Esophagus muscularis mucosa (tissue), 4 donors: ENCODE measurements around the gene SUPT4H1. TPM values are rescaled to one million over a fixed set of nuclear protein-coding genes. Genes with fewer than 3 reads are reported as not detected.

Experiments used
- DNase-seq: peaks from one replicate; pipeline ENCODE4 v3.0.0-alpha.2; 2017; ENCODE audit errors: extremely low spot score
- H3K27ac ChIP-seq, 4 donors: fragments of 200-600 bp; sonication (generic); replicated peaks in 1 of 4; 1 replicate in 3 of 4; 2 replicates in 1 of 4; pipeline ENCODE4 v1.5.1; 2016 to 2019; ENCODE audit warnings: mild to moderate bottlenecking in 1 of 4
- H3K27me3 ChIP-seq, 4 donors: fragments of 200-600 bp; sonication (generic); one replicate each; pipeline versions ENCODE4 v1.5.1 to v1.6.0; 2016 to 2019
- H3K36me3 ChIP-seq, 4 donors: fragments of 200-600 bp; sonication (generic); one replicate each; pipeline ENCODE4 v1.5.1; 2016 to 2019
- H3K4me1 ChIP-seq, 4 donors: fragments of 200-600 bp; sonication (generic); one replicate each; pipeline ENCODE4 v1.5.1; 2016 to 2019
- H3K4me3 ChIP-seq, 4 donors: fragments of 200-600 bp; sonication (generic); 1 replicate in 2 of 4; 2 replicates in 2 of 4; pipeline ENCODE4 v1.5.1; 2016 to 2019; ENCODE audit warnings: mild to moderate bottlenecking in 4 of 4, moderate library complexity in 1 of 4
- H3K9me3 ChIP-seq, 4 donors: fragments of 200-600 bp; sonication (generic); 1 replicate in 3 of 4; 2 replicates in 1 of 4; pipeline ENCODE4 v1.5.1; 2016 to 2019
- CTCF ChIP-seq, 3 experiments: fragments of 200-600 bp in 2 of 3; fragments of 450-650 bp in 1 of 3; sonication (generic) in 2 of 3; IDR thresholded peaks; one replicate each; pipeline ENCODE4 v1.5.1; 2017 to 2019; ENCODE audit warnings: antibody characterized with exemption in 3 of 3, mild to moderate bottlenecking in 2 of 3, moderate library complexity in 1 of 3
- EP300 ChIP-seq: sonication (generic); formaldehyde crosslinking; IDR thresholded peaks from one replicate; pipeline ENCODE4 v1.6.1; 2017; ENCODE audit warnings: antibody characterized with exemption
- POLR2A ChIP-seq: fragments of 450-650 bp; IDR thresholded peaks from one replicate; pipeline ENCODE4 v1.6.1; 2017; ENCODE audit warnings: antibody characterized with exemption, moderate library complexity, mild to moderate bottlenecking, low read depth
- POLR2AphosphoS5 ChIP-seq, 2 donors: sonication (generic); formaldehyde crosslinking; IDR thresholded peaks; one replicate each; pipeline ENCODE4 v1.6.1; 2017; ENCODE audit warnings: antibody characterized with exemption in 2 of 2
- WGBS: methylation state at CpG from one replicate; pipeline ENCODE4 v1.1.5; 2018; 5-methylcytosine and 5-hydroxymethylcytosine counted together
- intact Hi-C: fragments of 100-400 bp; cut with DNase I; formaldehyde crosslinking; loops from one replicate; pipeline ENCODE4 v1.15.1; 2023
- total RNA-seq, 4 donors: library from RNA; depleted of rRNA; stranded (reverse); fragments of >200 nt; gene quantifications; one replicate each; pipeline versions ENCODE4 v1.1.0 to v1.2.1, GENCODE V29; 2016

Gene SUPT4H1
- total RNA-seq, 4 donors from 2014 or later: 35.3 to 59.6 (median 47.0) TPM

- Histone ChIP-seq H3K4me1 (no peaks in the 10 kb centered on the region), H3K36me3 (no peaks in the 10 kb centered on the region), H3K4me3 (no peak overlapping the region), H3K27ac (no peak overlapping the region), H3K27me3 (no peaks in the 10 kb centered on the region), H3K9me3 (no peaks in the 10 kb centered on the region)
- no peak for TF ChIP-seq EP300
- WGBS: 94% methylated on average over 16 of the region's 16 CpGs
- intact Hi-C loops: no loop called here
- no peak for DNase-seq
Observed at GRCh38 chr17:58362368-58363014, 10.5 kb upstream of the SUPT4H1 start.

GRCh38 chr17:58360296-58361063, 8.5 kb upstream of the SUPT4H1 start:
- Histone ChIP-seq H3K27ac (no peak overlapping the region), H3K36me3 (no peaks in the 10 kb centered on the region), H3K9me3 (no peaks in the 10 kb centered on the region), H3K27me3 (no peaks in the 10 kb centered on the region), H3K4me3 (no peak overlapping the region), H3K4me1 (no peaks in the 10 kb centered on the region)
- intact Hi-C loops: no loop called here
- WGBS: 73% methylated on average over 5 of the region's 5 CpGs
- DNase-seq: no peak
- TF ChIP-seq EP300: no peak
- TF ChIP-seq CTCF (IDR thresholded peaks at IDR 0.05): no peak
- TF ChIP-seq POLR2A: no peak
- no peak for TF ChIP-seq POLR2AphosphoS5 (IDR thresholded peaks at IDR 0.05)

- no peak overlapping the region for H3K27ac ChIP-seq
- peaks cover 0 to 2% (median 0%) of the 10 kb centered on the region in 4 donors for H3K4me1 ChIP-seq
- WGBS: 85% methylated on average over 10 of the region's 16 CpGs
- no peak for TF ChIP-seq EP300
- no peak for TF ChIP-seq POLR2A
- no peak for TF ChIP-seq CTCF (IDR thresholded peaks at IDR 0.05)
- no peak for TF ChIP-seq POLR2AphosphoS5 (IDR thresholded peaks at IDR 0.05)
- H3K4me3 ChIP-seq: no peak overlapping the region
- DNase-seq: no peak
- no peaks in the 10 kb centered on the region for H3K9me3 ChIP-seq
- H3K27me3 ChIP-seq: no peaks in the 10 kb centered on the region
- no peaks in the 10 kb centered on the region for H3K36me3 ChIP-seq
- intact Hi-C loops: loop anchor here (10.0 kb wide), 1 partner anchor 156 kb away; the partner anchor contains the start of gene MTMR4
Observed at GRCh38 chr17:58358408-58359172, 6.6 kb upstream of the SUPT4H1 start.

- intact Hi-C loops: loop anchor here (10.0 kb wide), 1 partner anchor 157 kb away; the partner anchor contains the start of gene MTMR4
- Histone ChIP-seq H3K27ac (no peak overlapping the region), H3K27me3 (no peaks in the 10 kb centered on the region), H3K9me3 (no peaks in the 10 kb centered on the region), H3K4me3 (no peak overlapping the region), H3K36me3 (no peaks in the 10 kb centered on the region), H3K4me1 (peaks cover 5 to 11% (median 8%) of the 10 kb centered on the region in 4 donors)
- no peak for DNase-seq
- TF ChIP-seq POLR2AphosphoS5 (IDR thresholded peaks at IDR 0.05): no peak
- TF ChIP-seq POLR2A: no peak
- no peak for TF ChIP-seq EP300
- TF ChIP-seq CTCF (IDR thresholded peaks at IDR 0.05): no peak
- 95% methylated on average over 14 of the region's 22 CpGs for WGBS
Observed at GRCh38 chr17:58357312-58358297, 5.6 kb upstream of the SUPT4H1 start.
